Fibroblast of lung (primary cell): ENCODE measurements around the gene LDHD. TPM values are rescaled to one million over a fixed set of nuclear protein-coding genes. Genes with fewer than 3 reads are reported as not detected.
A peak's percentile ranks its signal among the peaks of the same experiment; 100 is the strongest.

Source experiments
- DNase-seq, 2 donors: peaks; one replicate each; pipeline versions ENCODE4 v3.0.0 to v3.0.0-alpha.2; 2010; ENCODE audit warnings: low read depth in 2 of 2
- H2AFZ ChIP-seq: 2 replicates; pipeline ENCODE4 v1.5.1; 2012; ENCODE audit warnings: low read length, control low read depth, inconsistent platforms
- H3K27ac ChIP-seq: 2 replicates; pipeline ENCODE4 v1.5.1; 2011; ENCODE audit warnings: low read length, control low read depth; ENCODE audit not compliant: insufficient read depth
- H3K27me3 ChIP-seq: 2 replicates; pipeline ENCODE4 v1.5.1; 2011; ENCODE audit warnings: mild to moderate bottlenecking, low read length; ENCODE audit not compliant: control insufficient read depth, insufficient read depth
- H3K36me3 ChIP-seq: 2 replicates; pipeline ENCODE4 v1.5.1; 2011; ENCODE audit warnings: low read length; ENCODE audit not compliant: control insufficient read depth, insufficient read depth
- H3K4me1 ChIP-seq: 2 replicates; pipeline ENCODE4 v1.5.1; 2011; ENCODE audit warnings: low read length; ENCODE audit not compliant: control insufficient read depth, insufficient read depth; ENCODE audit errors: extremely low read depth
- H3K4me2 ChIP-seq: 2 replicates; pipeline ENCODE4 v1.5.1; 2011; ENCODE audit warnings: low read length, control low read depth; ENCODE audit not compliant: insufficient read depth; ENCODE audit errors: extremely low read depth
- H3K4me3 ChIP-seq, 4 experiments: fragments of 200-600 bp in 1 of 4; sonication (generic) in 1 of 4; replicated peaks in 1 of 4; 2 replicates each; pipeline ENCODE4 v1.5.1; 2011 to 2016; ENCODE audit warnings: low read length in 4 of 4, low read depth in 3 of 4, mild to moderate bottlenecking in 3 of 4, control low read depth in 2 of 4, inconsistent platforms in 1 of 4, mixed read lengths in 1 of 4; ENCODE audit not compliant: insufficient read depth in 1 of 4; ENCODE audit errors: control extremely low read depth in 1 of 4
- H3K79me2 ChIP-seq: 2 replicates; pipeline ENCODE4 v1.5.1; 2012; ENCODE audit warnings: mild to moderate bottlenecking, low read length, inconsistent platforms; ENCODE audit not compliant: control insufficient read depth, insufficient read depth
- H3K9ac ChIP-seq: 2 replicates; pipeline ENCODE4 v1.5.1; 2011; ENCODE audit warnings: mild to moderate bottlenecking, low read length, control low read depth; ENCODE audit not compliant: insufficient read depth
- H3K9me3 ChIP-seq: 2 replicates; pipeline ENCODE4 v1.5.1; 2012; ENCODE audit warnings: low read depth, low read length; ENCODE audit not compliant: control insufficient read depth, insufficient read depth
- H4K20me1 ChIP-seq: 2 replicates; pipeline ENCODE4 v1.5.1; 2011; ENCODE audit warnings: low read length; ENCODE audit not compliant: control insufficient read depth, insufficient read depth; ENCODE audit errors: extremely low read depth
- CTCF ChIP-seq, 2 donors: IDR thresholded peaks in 1 of 2; conservative IDR thresholded peaks in 1 of 2; 1 replicate in 1 of 2; 2 replicates in 1 of 2; pipeline ENCODE4 v1.5.1; 2011 to 2012; ENCODE audit warnings: low read length in 2 of 2, control low read depth in 1 of 2, inconsistent platforms in 1 of 2, low read depth in 1 of 2, mild to moderate bottlenecking in 1 of 2
- EZH2 ChIP-seq: IDR thresholded peaks from 2 replicates; pipeline ENCODE4 v1.5.1; 2012; ENCODE audit warnings: low read length, control low read depth, mild to moderate bottlenecking; ENCODE audit errors: missing control alignments
- polyA plus RNA-seq, 2 donors: library from polyadenylated mRNA; depleted of rRNA in 1 of 2; stranded (reverse) in 1 of 2; unstranded in 1 of 2; fragments of >200 nt; gene quantifications; 2 replicates each; pipeline ENCODE4 v1.2.1, GENCODE V29; 2011 to 2012; ENCODE audit warnings: missing spikeins in 1 of 2
- total RNA-seq: library from RNA; depleted of rRNA; stranded (reverse); fragments of >200 nt; gene quantifications from 2 replicates; pipeline ENCODE4 v1.2.1, GENCODE V29; 2014

The LDHD gene
- total and polyA plus RNA-seq, 2 donors (not counting 1 experiment from before 2014, with no cell fraction given): 0.52 to 4.5 TPM

DNA sequence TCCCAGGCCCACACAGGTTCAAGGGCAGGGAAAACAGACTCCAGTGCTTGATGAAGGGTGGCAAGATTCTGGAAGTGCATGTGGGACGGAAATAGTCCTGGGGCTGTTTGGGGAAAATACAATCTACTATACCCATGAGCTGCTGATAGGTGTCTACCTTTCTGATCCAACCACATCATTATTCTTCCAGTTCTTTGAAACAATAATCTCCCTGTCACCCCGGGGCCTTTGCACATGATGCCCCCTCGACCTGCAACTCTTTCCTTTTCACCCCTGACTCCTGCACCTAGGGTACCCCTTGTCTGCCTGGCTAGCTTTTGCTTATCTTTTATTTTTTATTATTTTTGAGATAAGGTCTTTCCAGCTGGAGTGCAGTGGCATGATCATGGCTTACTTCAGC, 45.0 kb downstream of the LDHD start:
- no peaks in the 10 kb centered on the region for H3K27me3 ChIP-seq
- H3K36me3 ChIP-seq: no peaks in the 10 kb centered on the region
- no peak for DNase-seq
- H2AFZ ChIP-seq: no peak overlapping the region
- H3K9ac ChIP-seq: no peak overlapping the region
- peaks cover 2% of the 10 kb centered on the region for H3K4me1 ChIP-seq
- H4K20me1 ChIP-seq: no peaks in the 10 kb centered on the region
- no peaks in the 10 kb centered on the region for H3K9me3 ChIP-seq
- no peak overlapping the region for H3K4me2 ChIP-seq
- no peak overlapping the region for H3K4me3 ChIP-seq
- peaks cover 16% of the 10 kb centered on the region for H3K79me2 ChIP-seq
- TF ChIP-seq EZH2 (no peak), CTCF (conservative IDR thresholded peaks at IDR 0.05 in 1 of 2, IDR thresholded peaks at IDR 0.05 in 1 of 2; ENCODE audit: low read depth in 1 of 2, low read length in 2 of 2) (no peak)
- H3K27ac ChIP-seq: no peak overlapping the region

DNA sequence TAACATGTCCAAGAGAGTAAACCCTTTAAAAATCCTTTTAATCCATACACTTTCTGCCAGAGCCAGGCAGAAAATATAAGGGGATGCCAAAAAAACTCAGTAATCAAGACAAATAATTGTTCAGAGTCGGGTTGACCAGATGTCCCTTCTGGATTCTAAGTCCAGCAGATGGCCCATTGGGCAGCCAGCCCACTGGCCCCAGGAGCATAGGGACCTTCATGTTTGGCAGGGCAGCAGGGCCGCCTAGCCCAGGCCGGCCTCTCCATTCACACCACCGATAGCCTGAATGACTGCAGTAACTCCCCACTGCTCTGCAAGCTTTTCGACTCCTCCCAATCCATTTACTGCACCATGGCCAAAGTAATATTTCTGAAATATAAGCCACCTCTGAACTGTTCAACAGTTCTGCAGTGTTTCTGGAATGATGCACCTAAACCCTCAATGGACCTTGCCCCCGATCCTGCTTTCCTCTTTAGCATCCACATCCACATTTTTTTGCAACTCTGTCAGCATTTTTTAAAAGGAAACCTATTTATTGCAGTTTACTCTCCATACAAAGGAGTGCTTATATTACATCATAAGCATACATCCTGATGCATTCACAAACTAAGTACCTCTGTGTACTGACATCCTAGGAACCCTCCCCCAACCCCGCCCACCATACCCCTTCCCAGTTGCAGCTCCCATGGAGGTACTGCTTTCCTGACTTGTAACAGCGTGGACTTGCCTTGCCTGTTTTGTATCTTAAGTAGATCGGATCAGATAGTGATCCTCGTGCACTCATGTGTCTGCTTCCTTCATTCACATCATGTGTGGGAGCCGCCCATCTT, 46.4 kb downstream of the LDHD start:
- no peaks in the 10 kb centered on the region for H3K9me3 ChIP-seq
- H3K27me3 ChIP-seq: no peaks in the 10 kb centered on the region
- H3K27ac ChIP-seq: no peak overlapping the region
- TF ChIP-seq EZH2 (no peak), CTCF (conservative IDR thresholded peaks at IDR 0.05 in 1 of 2, IDR thresholded peaks at IDR 0.05 in 1 of 2; ENCODE audit: low read depth in 1 of 2, low read length in 2 of 2) (no peak)
- no peak overlapping the region for H2AFZ ChIP-seq
- H3K4me1 ChIP-seq: peaks cover 2% of the 10 kb centered on the region
- H3K36me3 ChIP-seq: no peaks in the 10 kb centered on the region
- H3K9ac ChIP-seq: no peak overlapping the region
- peak; percentile 25 to 47 for DNase-seq
- H3K4me2 ChIP-seq: no peak overlapping the region
- no peaks in the 10 kb centered on the region for H4K20me1 ChIP-seq
- no peak overlapping the region for H3K4me3 ChIP-seq
- H3K79me2 ChIP-seq: peaks cover 13% of the 10 kb centered on the region

- Histone ChIP-seq H3K9me3 (no peaks in the 10 kb centered on the region), H3K4me3 (no peak overlapping the region), H4K20me1 (no peaks in the 10 kb centered on the region), H3K79me2 (peaks cover 18% of the 10 kb centered on the region), H3K4me1 (peaks cover 2% of the 10 kb centered on the region), H3K27me3 (no peaks in the 10 kb centered on the region), H3K36me3 (no peaks in the 10 kb centered on the region), H2AFZ (no peak overlapping the region), H3K9ac (no peak overlapping the region), H3K4me2 (no peak overlapping the region), H3K27ac (no peak overlapping the region)
- no peak for DNase-seq
- no peak for TF ChIP-seq CTCF (conservative IDR thresholded peaks at IDR 0.05 in 1 of 2, IDR thresholded peaks at IDR 0.05 in 1 of 2; ENCODE audit: low read depth in 1 of 2, low read length in 2 of 2)
- no peak for TF ChIP-seq EZH2
Observed at GRCh38 chr16:75068085-75069031, 48.2 kb downstream of the LDHD start.
